HEK293 (cell line): ENCODE measurements around the gene BICRA.

ENCODE experiments used
- CTCF ChIA-PET: fragments of 350-600 bp; formaldehyde crosslinking; extraction: SDS; loops from one replicate; lab custom pipeline; 2021; ENCODE audit warnings: antibody characterized with exemption; lab: Yijun Ruan, JAX
- POLR2A ChIA-PET: fragments of 300-600 bp; formaldehyde crosslinking; extraction: SDS; loops from one replicate; lab custom pipeline; 2020; ENCODE audit warnings: antibody characterized with exemption, inconsistent platforms; lab: Yijun Ruan, JAX
- H3K27ac ChIP-seq: fragments of 200-500 bp; sonication (Bioruptor generic); 2 replicates; pipeline ENCODE4 v1.5.1; 2014; ENCODE audit warnings: low read depth, low read length, control low read depth, inconsistent platforms; ENCODE audit errors: extremely low read depth
- H3K36me3 ChIP-seq, 2 experiments: fragments of 200-500 bp in 1 of 2; sonication (Bioruptor generic) in 1 of 2; 1 replicate in 1 of 2; 2 replicates in 1 of 2; pipeline ENCODE4 v1.5.1; 2014 to 2017; ENCODE audit warnings: inconsistent platforms in 2 of 2, low read length in 2 of 2; ENCODE audit not compliant: control insufficient read depth in 2 of 2, insufficient read depth in 1 of 2
- H3K4me1 ChIP-seq: fragments of 200-500 bp; sonication (Bioruptor generic); 2 replicates; pipeline ENCODE4 v1.5.1; 2014; ENCODE audit warnings: mild to moderate bottlenecking, low read length, inconsistent platforms; ENCODE audit not compliant: control insufficient read depth, insufficient read depth
- H3K4me3 ChIP-seq: 2 replicates; pipeline ENCODE4 v1.5.1; 2011; ENCODE audit warnings: low read depth, mild to moderate bottlenecking, control low read depth, low read length, moderate library complexity
- H3K9me3 ChIP-seq: fragments of 200-500 bp; sonication (Bioruptor generic); 2 replicates; pipeline ENCODE4 v1.5.1; 2014; ENCODE audit warnings: low read depth, low read length, inconsistent platforms; ENCODE audit not compliant: control insufficient read depth, insufficient read depth
- GLIS1 ChIP-seq: fragments of 450-650 bp; formaldehyde crosslinking; IDR thresholded peaks from 2 replicates; pipeline ENCODE4 v1.5.1; 2016; ENCODE audit warnings: missing biosample characterization, missing genetic modification characterization
- KLF16 ChIP-seq: fragments of 450-650 bp; formaldehyde crosslinking; IDR thresholded peaks from 2 replicates; pipeline ENCODE4 v1.5.1; 2017; ENCODE audit warnings: missing biosample characterization, missing genetic modification characterization
- ZBTB49 ChIP-seq: fragments of 450-650 bp; formaldehyde crosslinking; IDR thresholded peaks from 2 replicates; pipeline ENCODE4 v1.5.1; 2016; ENCODE audit warnings: missing biosample characterization, missing genetic modification characterization, low read depth
- ZFP41 ChIP-seq: fragments of 450-650 bp; formaldehyde crosslinking; IDR thresholded peaks from 2 replicates; pipeline ENCODE4 v1.5.1; 2016; ENCODE audit warnings: missing biosample characterization, missing genetic modification characterization, borderline replicate concordance
- ZIC2 ChIP-seq: fragments of 450-650 bp; formaldehyde crosslinking; IDR thresholded peaks from 2 replicates; pipeline ENCODE4 v1.5.1; 2016; ENCODE audit warnings: missing biosample characterization, missing genetic modification characterization
- ZNF19 ChIP-seq: fragments of 450-650 bp; formaldehyde crosslinking; IDR thresholded peaks from 2 replicates; pipeline ENCODE4; 2016; ENCODE audit warnings: missing biosample characterization, missing genetic modification characterization, low read depth
- ZNF223 ChIP-seq: fragments of 450-650 bp; formaldehyde crosslinking; IDR thresholded peaks from 2 replicates; pipeline ENCODE4 v1.5.1; 2016; ENCODE audit warnings: missing biosample characterization, missing genetic modification characterization
- ZNF302 ChIP-seq: fragments of 450-650 bp; formaldehyde crosslinking; IDR thresholded peaks from 2 replicates; pipeline ENCODE4 v1.5.1; 2016; ENCODE audit warnings: missing biosample characterization, missing genetic modification characterization, low read depth
- ZNF311 ChIP-seq: fragments of 450-650 bp; formaldehyde crosslinking; IDR thresholded peaks from 2 replicates; pipeline ENCODE4 v1.5.1; 2017; ENCODE audit warnings: missing biosample characterization, missing genetic modification characterization, borderline replicate concordance
- ZNF626 ChIP-seq: fragments of 450-650 bp; sonication (Bioruptor Pico); formaldehyde crosslinking; IDR thresholded peaks from 2 replicates; pipeline ENCODE4 v1.5.1; 2018; ENCODE audit warnings: missing biosample characterization, missing genetic modification characterization, inconsistent platforms
- ZNF664 ChIP-seq: fragments of 450-650 bp; formaldehyde crosslinking; IDR thresholded peaks from 2 replicates; pipeline ENCODE4 v1.5.1; 2016; ENCODE audit warnings: missing biosample characterization, missing genetic modification characterization
- ZNF776 ChIP-seq: fragments of 450-650 bp; formaldehyde crosslinking; IDR thresholded peaks from 2 replicates; pipeline ENCODE4 v1.5.0; 2017; ENCODE audit warnings: missing biosample characterization, missing genetic modification characterization, borderline replicate concordance
- ZNF777 ChIP-seq: fragments of 450-650 bp; formaldehyde crosslinking; IDR thresholded peaks from 2 replicates; pipeline ENCODE4 v1.5.1; 2017; ENCODE audit warnings: missing biosample characterization, missing genetic modification characterization, borderline replicate concordance
- ZNF791 ChIP-seq: fragments of 450-650 bp; formaldehyde crosslinking; IDR thresholded peaks from 2 replicates; pipeline ENCODE4 v1.5.1; 2016; ENCODE audit warnings: missing biosample characterization, missing genetic modification characterization
- ZNF830 ChIP-seq: fragments of 450-650 bp; IDR thresholded peaks from 2 replicates; pipeline ENCODE4 v1.5.0; 2018; ENCODE audit warnings: missing biosample characterization, missing genetic modification characterization, low read depth, mild to moderate bottlenecking, moderate library complexity
- ZSCAN30 ChIP-seq: fragments of 450-650 bp; IDR thresholded peaks from 2 replicates; pipeline ENCODE4 v1.5.1; 2018; ENCODE audit warnings: missing biosample characterization, mild to moderate bottlenecking, missing genetic modification characterization, moderate library complexity
- ZXDB ChIP-seq: fragments of 450-650 bp; formaldehyde crosslinking; IDR thresholded peaks from 2 replicates; pipeline ENCODE4 v1.5.1; 2016; ENCODE audit warnings: missing biosample characterization, missing genetic modification characterization

BICRA gene

GRCh38 chr19:47700934-47701716 lies 92.2 kb downstream of the BICRA start:
- ChIA-PET CTCF (interaction anchor here (0.5 to 6.4 kb wide), 9 partner anchors 23 to 453 kb away, joined by 3 to 102 read pairs (median 4); partner anchors contain the start of genes KPTN and NOP53), POLR2A (interaction anchor here (0.6 kb wide), 1 partner anchor 38 kb away, joined by 3 read pairs; no protein-coding TSS in a partner anchor)
- Histone ChIP-seq H3K4me1 (no peaks in the 10 kb centered on the region), H3K36me3 (peaks cover 12 to 45% of the 10 kb centered on the region in 2 experiments; a peak in 2 of 3 replicates), H3K27ac (no peak overlapping the region), H3K4me3 (no peak overlapping the region), H3K9me3 (no peaks in the 10 kb centered on the region)
- TF ChIP-seq ZNF664 (tag by site-specific recombination) (0 out of 2 replicates have a peak, but pooled peaks have one; percentile 13), ZIC2 (tag by site-specific recombination) (no peak), ZNF830 (tag by site-specific recombination) (no peak)

- ChIA-PET POLR2A (interaction anchor here (0.6 kb wide), 1 partner anchor 37 kb away, joined by 3 read pairs; no protein-coding TSS in a partner anchor), CTCF (interaction anchor here (0.6 to 1.7 kb wide), 3 partner anchors 22 to 218 kb away, joined by 3 to 4 read pairs (median 3); partner anchors contain the start of gene KPTN)
- TF ChIP-seq ZSCAN30 (tag by site-specific recombination): no peak
- Histone ChIP-seq H3K9me3 (no peaks in the 10 kb centered on the region), H3K4me1 (no peaks in the 10 kb centered on the region), H3K4me3 (no peak overlapping the region), H3K27ac (no peak overlapping the region), H3K36me3 (peaks cover 12 to 45% of the 10 kb centered on the region in 2 experiments; a peak in 2 of 3 replicates)
These were observed 93.0 kb downstream of the BICRA start for GRCh38 chr19:47701717-47702552.

- no peaks in the 10 kb centered on the region for H3K9me3 ChIP-seq
- no peak overlapping the region for H3K4me3 ChIP-seq
- no peak overlapping the region for H3K27ac ChIP-seq
- ChIA-PET CTCF (interaction anchor here (0.8 to 1.7 kb wide), 4 partner anchors 10 to 266 kb away, joined by 3 to 8 read pairs (median 5); partner anchors contain the start of genes EHD2 and KPTN), POLR2A (no interaction called here)
- TF ChIP-seq ZNF311 (tag by site-specific recombination): no peak
- no peak for TF ChIP-seq ZNF776
- no peak for TF ChIP-seq ZXDB (tag by site-specific recombination)
- no peak for TF ChIP-seq ZNF302 (tag by site-specific recombination)
- no peak for TF ChIP-seq ZNF19
- no peak for TF ChIP-seq ZNF664 (tag by site-specific recombination)
- no peak for TF ChIP-seq ZNF626
- no peak for TF ChIP-seq ZBTB49
- TF ChIP-seq ZFP41: no peak
- TF ChIP-seq KLF16 (tag by site-specific recombination): no peak
- no peak for TF ChIP-seq ZNF777
- TF ChIP-seq GLIS1 (tag by site-specific recombination): no peak
- TF ChIP-seq ZNF791 (tag by site-specific recombination): no peak
- no peak for TF ChIP-seq ZNF223
- peaks cover 12 to 45% of the 10 kb centered on the region in 2 experiments; a peak in 2 of 3 replicates for H3K36me3 ChIP-seq
- no peaks in the 10 kb centered on the region for H3K4me1 ChIP-seq
These were observed 93.7 kb downstream of the BICRA start for GRCh38 chr19:47702671-47703070.
